Activated CD4-positive, CD25-positive, alpha-beta regulatory T cell treated with anti-CD3 and anti-CD28 coated beads, Interleukin-2, amount 50 U/mL, for 16 hours (primary cell): Measurements from ENCODE around the gene LRRC73.
"Not testable (repeated sequence)": the region's sequence is repeated elsewhere in the genome, so short reads cannot be mapped to it uniquely, and the experiment has no call there.

Source experiments
- DNase-seq: peaks from one replicate; pipeline ENCODE4 v3.0.0-alpha.2; 2020; ENCODE audit warnings: low read depth, low spot score

LRRC73 gene

GRCh38 chr6:43464337-43464736 is 45.8 kb downstream of the LRRC73 start:
- DNase-seq: no peak

- DNase-seq: no peak
Observed at GRCh38 chr6:43461936-43462335, 48.2 kb downstream of the LRRC73 start.

GRCh38 chr6:43460032-43460431 is 50.1 kb downstream of the LRRC73 start:
- no peak for DNase-seq

- no peak for DNase-seq
Observed at GRCh38 chr6:43459535-43459934, 50.6 kb downstream of the LRRC73 start.

GRCh38 chr6:43458154-43458553 is 52.0 kb downstream of the LRRC73 start:
- DNase-seq: not testable (repeated sequence)

- DNase-seq: no peak
Observed at GRCh38 chr6:43457643-43458042, 52.5 kb downstream of the LRRC73 start.
